ENCODE measurements around the gene DDX51. TPM values are rescaled to one million over a fixed set of nuclear protein-coding genes. Genes with fewer than 3 reads are reported as not detected.
A peak's percentile ranks its signal among the peaks of the same experiment; 100 is the strongest.

DDX51 gene
- total RNA-seq, 1 experiment from 2014 or later: 38.1 TPM

- H3K4me2 ChIP-seq (ENCODE audit: low read length): no peak overlapping the region
- no peak overlapping the region for H3K9ac ChIP-seq (ENCODE audit: low read length)
- ChIA-PET POLR2A (interaction anchor here (1.0 kb wide), 1 partner anchor 260 kb away, joined by 5 read pairs; no protein-coding TSS in a partner anchor), CTCF (interaction anchor here (0.6 to 1.2 kb wide), 7 partner anchors 57 to 462 kb away, joined by 3 to 53 read pairs (median 4); no protein-coding TSS in a partner anchor), RAD21 (ENCODE audit: low non-redundant PET in 1 of 2, low total read pairs in 2 of 2, uncharacterized antibody in 2 of 2, unreplicated experiment in 2 of 2) (interaction anchor here (0.8 to 1.4 kb wide), 6 partner anchors 9 to 464 kb away, joined by 3 to 21 read pairs (median 6); no protein-coding TSS in a partner anchor)
- intact Hi-C loops (cut with micrococcal nuclease): loop anchor here (1.0 to 5.0 kb wide), 4 partner anchors 65 to 464 kb away; partner anchors contain the start of gene P2RX2
- TF ChIP-seq ZBTB33 (IDR thresholded peaks at IDR 0.05; ENCODE audit: extremely low read depth, insufficient replicate concordance, low read length): no peak
- TF ChIP-seq RAD21 (IDR thresholded peaks at IDR 0.05; ENCODE audit: low read depth): peak; percentile 97
- TF ChIP-seq, protein P1, sequence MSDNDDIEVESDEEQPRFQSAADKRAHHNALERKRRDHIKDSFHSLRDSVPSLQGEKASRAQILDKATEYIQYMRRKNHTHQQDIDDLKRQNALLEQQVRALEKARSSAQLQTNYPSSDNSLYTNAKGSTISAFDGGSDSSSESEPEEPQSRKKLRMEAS (IDR thresholded peaks at IDR 0.05): no peak
- no peak for TF ChIP-seq ELF1 (IDR thresholded peaks at IDR 0.05; ENCODE audit: borderline replicate concordance, low read depth)
- TF ChIP-seq FOSL1 (IDR thresholded peaks at IDR 0.05; ENCODE audit: low read depth): no peak
- no peak for TF ChIP-seq EZH2 (IDR thresholded peaks at IDR 0.05)
- TF ChIP-seq CBX3 (IDR thresholded peaks at IDR 0.05; ENCODE audit: low read depth): no peak
- TF ChIP-seq CTCF (IDR thresholded peaks at IDR 0.05 in 2 of 3, conservative IDR thresholded peaks at IDR 0.05 in 1 of 3; ENCODE audit: borderline replicate concordance in 1 of 3, insufficient read depth in 1 of 3, low read depth in 2 of 3, low read length in 2 of 3): peak; percentile 86 to 94 (median 93)
- TF ChIP-seq REST (IDR thresholded peaks at IDR 0.05; ENCODE audit: low read depth): no peak
- DNase-seq (ENCODE audit: low read depth, low spot score): no peak
- H3K27me3 ChIP-seq (ENCODE audit: insufficient read depth, low read length): no peaks in the 10 kb centered on the region
- no peaks in the 10 kb centered on the region for H3K9me2 ChIP-seq (ENCODE audit: insufficient read depth)
- peaks cover 0 to 16% of the 10 kb centered on the region in 2 experiments; a peak in 1 of 4 replicates for H3K9me3 ChIP-seq (ENCODE audit: control insufficient read depth in 1 of 2, insufficient read depth in 1 of 2, low read depth in 1 of 2, low read length in 2 of 2)
- ATAC-seq: peak; percentile 97
- H3K4me3 ChIP-seq (replicated peaks in 1 of 2; ENCODE audit: low read depth in 1 of 2, low read length in 2 of 2): no peak overlapping the region
- H3K36me3 ChIP-seq (ENCODE audit: control insufficient read depth in 1 of 2, insufficient read depth in 2 of 2, low read length in 2 of 2): peaks cover 0 to 26% of the 10 kb centered on the region in 2 experiments; a peak in 2 of 4 replicates
- no peaks in the 10 kb centered on the region for H3K4me1 ChIP-seq (ENCODE audit: control insufficient read depth in 1 of 2, insufficient read depth in 2 of 2, low read length in 2 of 2)
- no peaks in the 10 kb centered on the region for H3K79me2 ChIP-seq (ENCODE audit: insufficient read depth, low read length)
- no TSS peak for BruUV-seq (replicated peaks)
- H4K20me1 ChIP-seq (ENCODE audit: insufficient read depth): no peaks in the 10 kb centered on the region
- H2AFZ ChIP-seq (ENCODE audit: low read depth, low read length, poor library complexity, severe bottlenecking): no peak overlapping the region
- no peak overlapping the region for H3K27ac ChIP-seq (ENCODE audit: low read depth, low read length)
Observed at GRCh38 chr12:132153501-132154340, 9.6 kb upstream of the DDX51 start.

Data from HCT116 (cell line).